PC-3 (cell line): ENCODE measurements around the gene FIBCD1. TPM values are rescaled to one million over a fixed set of nuclear protein-coding genes. Genes with fewer than 3 reads are reported as not detected.

Source experiments
- ATAC-seq: fragments of 200-7000 bp; cut with Tn5 transposase; 2 replicates; pipeline ENCODE4 v1.9.1; 2020; ENCODE audit warnings: mild to moderate bottlenecking, moderate library complexity
- BruUV-seq: library from RNA; stranded (reverse); fragments of 400-500 nt; replicated peaks from 2 replicates; lab custom pipeline; 2021; lab: Mats Ljungman, UMichigan
- CTCF ChIA-PET: fragments of 300-600 bp; sonication (Branson Sonifier 250); formaldehyde crosslinking; loops from one replicate; lab custom pipeline; 2022; ENCODE audit warnings: antibody characterized with exemption; lab: Charles Lee
- POLR2A ChIA-PET: fragments of 300-600 bp; sonication (Branson Sonifier 250); formaldehyde crosslinking; loops from one replicate; lab custom pipeline; 2022; ENCODE audit warnings: antibody characterized with exemption; ENCODE audit not compliant: unreplicated experiment; lab: Charles Lee
- DNase-seq: peaks from one replicate; pipeline ENCODE4 v3.0.0-alpha.2; 2015
- H2AFZ ChIP-seq: fragments of 300-600 bp; sonication (generic); 2 replicates; pipeline ENCODE4 v1.6.0; 2016; ENCODE audit warnings: antibody characterized with exemption, low read length
- H3F3A ChIP-seq: fragments of 300-600 bp; sonication (generic); one replicate; pipeline ENCODE4 v1.6.0; 2017; ENCODE audit warnings: antibody characterized with exemption, low read length, control low read depth, mild to moderate bottlenecking; ENCODE audit not compliant: unreplicated experiment
- H3K27ac ChIP-seq: fragments of 300-600 bp; sonication (generic); 2 replicates; pipeline ENCODE4 v1.5.1; 2016; ENCODE audit warnings: mild to moderate bottlenecking, low read length
- H3K27me3 ChIP-seq: fragments of 300-600 bp; sonication (generic); 2 replicates; pipeline ENCODE4 v1.6.1; 2016; ENCODE audit warnings: low read length, mixed read lengths
- H3K36me3 ChIP-seq: fragments of 300-600 bp; sonication (generic); 2 replicates; pipeline ENCODE4 v1.6.1; 2016; ENCODE audit warnings: low read depth, mixed run types, low read length, mixed read lengths
- H3K4me1 ChIP-seq: fragments of 300-600 bp; sonication (generic); 2 replicates; pipeline ENCODE4 v1.5.1; 2016; ENCODE audit warnings: low read length; ENCODE audit not compliant: insufficient read depth
- H3K4me2 ChIP-seq: fragments of 300-600 bp; sonication (generic); 2 replicates; pipeline ENCODE4 v1.6.0; 2016; ENCODE audit warnings: low read length
- H3K4me3 ChIP-seq: fragments of 300-600 bp; sonication (generic); 2 replicates; pipeline ENCODE4 v1.5.1; 2016; ENCODE audit warnings: mild to moderate bottlenecking, low read length, mixed read lengths
- H3K79me2 ChIP-seq: fragments of 300-600 bp; sonication (generic); 2 replicates; pipeline ENCODE4 v1.6.1; 2017; ENCODE audit warnings: low read length, mixed read lengths
- H3K9ac ChIP-seq: fragments of 300-600 bp; sonication (generic); 2 replicates; pipeline ENCODE4 v1.6.0; 2016; ENCODE audit warnings: mild to moderate bottlenecking, low read length
- H3K9me2 ChIP-seq: fragments of 300-600 bp; sonication (generic); replicated peaks from 2 replicates; pipeline ENCODE4 v1.6.1; 2016; ENCODE audit warnings: mixed run types, low read length, mixed read lengths
- H3K9me3 ChIP-seq: fragments of 300-600 bp; sonication (generic); 2 replicates; pipeline ENCODE4 v1.6.1; 2016; ENCODE audit warnings: low read length, mixed read lengths
- H4K20me1 ChIP-seq: fragments of 300-600 bp; sonication (generic); 2 replicates; pipeline ENCODE4 v1.6.1; 2016; ENCODE audit warnings: low read length, mixed read lengths
- CTCF ChIP-seq: fragments of 300-600 bp; sonication (generic); conservative IDR thresholded peaks from 2 replicates; pipeline ENCODE4 v1.5.1; 2017; ENCODE audit warnings: antibody characterized with exemption, low read depth, mild to moderate bottlenecking, low read length
- EZH2 ChIP-seq: fragments of 300-600 bp; sonication (generic); IDR thresholded peaks from one replicate; pipeline ENCODE4 v1.6.1; 2017; ENCODE audit warnings: antibody characterized with exemption, mild to moderate bottlenecking, low read length; ENCODE audit not compliant: unreplicated experiment
- EZH2phosphoT487 ChIP-seq: fragments of 300-600 bp; sonication (generic); IDR thresholded peaks from 2 replicates; pipeline ENCODE4 v1.6.1; 2018; ENCODE audit warnings: mild to moderate bottlenecking, antibody characterized with exemption, low read length, borderline replicate concordance
- intact Hi-C: fragments of 100-400 bp; cut with micrococcal nuclease; formaldehyde crosslinking; loops from 2 replicates; pipeline ENCODE4 v1.9.0; 2023
- total RNA-seq: library from RNA; depleted of rRNA; stranded (reverse); fragments of >200 nt; gene quantifications from 2 replicates; pipeline ENCODE4 v1.2.3, GENCODE V29; 2014

The FIBCD1 gene
- total RNA-seq, 1 experiment from 2014 or later = 8.9 TPM

DNA sequence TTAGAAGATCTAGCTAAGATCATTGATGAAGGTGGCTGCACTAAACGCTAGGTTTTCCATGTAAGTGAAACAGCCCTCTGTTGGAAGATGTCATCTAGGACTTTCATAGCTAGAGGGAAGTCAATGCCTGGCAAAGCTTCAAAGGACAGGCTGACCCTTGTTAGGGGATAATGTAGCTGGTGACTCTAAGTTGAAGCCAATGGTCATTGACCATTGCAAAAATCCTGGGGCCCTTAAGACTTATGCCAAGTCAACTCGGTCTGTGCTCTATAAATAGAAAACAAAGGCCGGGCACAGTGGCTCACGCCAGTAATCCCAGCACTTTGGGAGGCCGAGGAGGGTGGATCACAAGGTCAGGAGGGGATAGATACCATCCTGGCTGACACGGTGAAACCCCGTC lies 26.6 kb upstream of the FIBCD1 start:
- Histone ChIP-seq H3K79me2 (no peaks in the 10 kb centered on the region), H4K20me1 (no peaks in the 10 kb centered on the region), H3F3A (no peaks in the 10 kb centered on the region), H3K4me1 (peaks cover 21% of the 10 kb centered on the region), H3K9me3 (no peaks in the 10 kb centered on the region), H2AFZ (no peak overlapping the region), H3K27ac (no peak overlapping the region), H3K9ac (no peak overlapping the region), H3K9me2 (no peaks in the 10 kb centered on the region), H3K36me3 (no peaks in the 10 kb centered on the region), H3K4me2 (no peak overlapping the region), H3K27me3 (no peaks in the 10 kb centered on the region), H3K4me3 (no peak overlapping the region)
- BruUV-seq = no TSS peak
- intact Hi-C loops = no loop called here
- DNase-seq (no peak), ATAC-seq (no peak)
- ChIA-PET CTCF (no interaction called here), POLR2A (no interaction called here)
- TF ChIP-seq CTCF = no peak
- no peak for TF ChIP-seq EZH2
- TF ChIP-seq EZH2phosphoT487 = no peak

- TF ChIP-seq CTCF (no peak), EZH2 (no peak), EZH2phosphoT487 (no peak)
- POLR2A ChIA-PET = no interaction called here
- Histone ChIP-seq H3K79me2 (no peaks in the 10 kb centered on the region), H3K9me3 (no peaks in the 10 kb centered on the region), H3K4me2 (no peak overlapping the region), H3K27me3 (no peaks in the 10 kb centered on the region), H2AFZ (no peak overlapping the region), H3K4me1 (peaks cover 21% of the 10 kb centered on the region), H3F3A (no peaks in the 10 kb centered on the region), H3K27ac (no peak overlapping the region), H3K9me2 (no peaks in the 10 kb centered on the region), H3K4me3 (no peak overlapping the region), H3K9ac (no peak overlapping the region), H4K20me1 (no peaks in the 10 kb centered on the region), H3K36me3 (no peaks in the 10 kb centered on the region)
- ATAC-seq (no peak), DNase-seq (no peak)
- CTCF ChIA-PET = no interaction called here
- intact Hi-C loops = no loop called here
- BruUV-seq = no TSS peak
Observed at GRCh38 chr9:130963916-130964315, 24.9 kb upstream of the FIBCD1 start.

DNA sequence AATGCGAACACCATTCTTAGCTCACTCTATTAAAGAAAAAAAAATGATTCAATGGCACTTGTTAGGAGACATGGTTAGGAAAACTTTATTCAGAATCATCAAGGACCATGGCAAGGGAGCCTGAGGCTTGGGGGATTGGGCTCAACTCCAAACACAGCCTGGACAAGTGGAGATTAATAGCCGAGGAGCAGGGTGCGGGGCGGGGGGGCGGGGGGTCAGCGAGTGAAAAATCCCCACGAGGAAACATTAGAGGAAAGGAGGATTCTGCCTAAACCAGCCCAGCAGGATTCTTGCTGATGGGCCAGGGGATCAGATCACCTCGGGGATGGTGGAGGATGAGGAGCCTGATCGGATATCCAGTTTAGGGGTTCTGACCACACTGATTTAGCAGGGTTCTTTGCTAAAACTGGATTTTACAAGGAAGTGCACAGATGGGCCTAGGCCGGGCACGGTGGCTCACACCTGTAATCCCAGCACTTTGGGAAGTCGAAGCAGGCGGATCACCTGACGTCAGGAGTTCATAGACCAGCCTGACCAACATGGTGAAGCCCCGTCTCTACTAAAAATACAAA lies 24.4 kb upstream of the FIBCD1 start:
- no peak overlapping the region for H3K9ac ChIP-seq
- no peaks in the 10 kb centered on the region for H3K79me2 ChIP-seq
- H3F3A ChIP-seq = no peaks in the 10 kb centered on the region
- BruUV-seq = no TSS peak
- ATAC-seq (no peak), DNase-seq (peak; percentile 23)
- no peak overlapping the region for H2AFZ ChIP-seq
- peak overlapping the region; percentile 52 for H3K27ac ChIP-seq
- TF ChIP-seq EZH2phosphoT487 = no peak
- TF ChIP-seq CTCF = no peak
- TF ChIP-seq EZH2 = no peak
- H3K4me3 ChIP-seq = peak overlapping the region; percentile 56
- intact Hi-C loops = no loop called here
- no peaks in the 10 kb centered on the region for H3K9me2 ChIP-seq
- no peaks in the 10 kb centered on the region for H3K9me3 ChIP-seq
- POLR2A ChIA-PET = no interaction called here
- peak overlapping the region; percentile 91 for H3K4me2 ChIP-seq
- CTCF ChIA-PET = interaction anchor here (0.7 kb wide), 1 partner anchor 35 kb away, joined by 4 read pairs; no protein-coding TSS in a partner anchor
- peaks cover 21% of the 10 kb centered on the region for H3K4me1 ChIP-seq
- no peaks in the 10 kb centered on the region for H3K36me3 ChIP-seq
- H4K20me1 ChIP-seq = no peaks in the 10 kb centered on the region
- H3K27me3 ChIP-seq = no peaks in the 10 kb centered on the region
